H1 (cell line): ENCODE results near the gene RGMB. TPM values are rescaled to one million over a fixed set of nuclear protein-coding genes. Genes with fewer than 3 reads are reported as not detected.

ENCODE experiments used
- CTCF ChIA-PET: fragments of 300-600 bp; sonication (Branson Sonifier 250); formaldehyde crosslinking; loops from one replicate; lab custom pipeline; 2021; ENCODE audit not compliant: partially characterized antibody; lab: Charles Lee
- POLR2A ChIA-PET: fragments of 300-600 bp; sonication (Branson Sonifier 250); formaldehyde crosslinking; loops from one replicate; lab custom pipeline; 2021; ENCODE audit warnings: inconsistent platforms; ENCODE audit not compliant: partially characterized antibody; lab: Charles Lee
- DNase-seq, 2 experiments: peaks; one replicate each; pipeline versions ENCODE4 v3.0.0 to v3.0.0-alpha.2; 2010 to 2022; ENCODE audit warnings: low spot score in 2 of 2, low read depth in 1 of 2, mixed read lengths in 1 of 2
- FAIRE-seq: peaks from 2 replicates; lab custom pipeline; 2011; peaks lifted over from hg19 to GRCh38; lab: Jason Lieb, UNC
- H2AFZ ChIP-seq: 2 replicates; pipeline ENCODE4 v1.8.1; 2012; ENCODE audit warnings: low read length, inconsistent platforms
- H2AK5ac ChIP-seq: 2 replicates; pipeline ENCODE4 v1.6.1; 2013; ENCODE audit warnings: low read depth, low read length
- H2BK120ac ChIP-seq: replicated peaks from 2 replicates; pipeline ENCODE3; 2013; ENCODE audit warnings: low read depth, low read length, inconsistent platforms
- H2BK12ac ChIP-seq: 2 replicates; pipeline ENCODE4 v1.6.1; 2013; ENCODE audit warnings: low read depth, low read length
- H2BK15ac ChIP-seq: 2 replicates; pipeline ENCODE4 v1.6.1; 2013; ENCODE audit warnings: low read length
- H2BK20ac ChIP-seq: 2 replicates; pipeline ENCODE4 v1.6.1; 2013; ENCODE audit warnings: low read length
- H2BK5ac ChIP-seq: 2 replicates; pipeline ENCODE4 v1.6.1; 2013; ENCODE audit warnings: low read depth, low read length
- H3K14ac ChIP-seq: 2 replicates; pipeline ENCODE4 v1.6.1; 2013; ENCODE audit warnings: inconsistent platforms; ENCODE audit not compliant: insufficient read length
- H3K18ac ChIP-seq: 2 replicates; pipeline ENCODE4 v1.6.1; 2013; ENCODE audit warnings: low read length; ENCODE audit errors: extremely low read depth
- H3K23ac ChIP-seq: 2 replicates; pipeline ENCODE4 v1.6.1; 2013; ENCODE audit warnings: inconsistent platforms; ENCODE audit not compliant: insufficient read length
- H3K23me2 ChIP-seq: 2 replicates; pipeline ENCODE4 v1.6.1; 2013; ENCODE audit warnings: low read depth, low read length
- H3K27ac ChIP-seq: 2 replicates; pipeline ENCODE4 v1.6.1; 2011; ENCODE audit warnings: low read depth, low read length, inconsistent platforms
- H3K27me3 ChIP-seq, 4 experiments: replicated peaks in 1 of 4; 1 replicate in 1 of 4; 2 replicates in 3 of 4; pipeline versions ENCODE4 v1.6.1 to v1.8.1; 2011 to 2013; ENCODE audit warnings: low read length in 3 of 4, mild to moderate bottlenecking in 3 of 4, inconsistent platforms in 2 of 4, mixed read lengths in 2 of 4, moderate library complexity in 1 of 4; ENCODE audit not compliant: control insufficient read depth in 3 of 4, insufficient read depth in 3 of 4; ENCODE audit errors: extremely low read depth in 1 of 4
- H3K36me3 ChIP-seq, 4 experiments: 2 replicates each; pipeline versions ENCODE4 v1.6.1 to v1.8.1; 2011 to 2013; ENCODE audit warnings: mild to moderate bottlenecking in 4 of 4, low read length in 3 of 4, moderate library complexity in 2 of 4, control low read depth in 1 of 4, inconsistent platforms in 1 of 4; ENCODE audit not compliant: insufficient read depth in 4 of 4, control insufficient read depth in 2 of 4
- H3K4ac ChIP-seq: replicated peaks from 2 replicates; pipeline ENCODE3; 2013; ENCODE audit warnings: low read length, low read depth, mixed read lengths, inconsistent platforms; ENCODE audit not compliant: insufficient read length
- H3K4me1 ChIP-seq, 4 experiments: replicated peaks in 1 of 4; 1 replicate in 1 of 4; 2 replicates in 3 of 4; pipeline versions ENCODE4 v1.6.1 to v1.8.1; 2011 to 2013; ENCODE audit warnings: low read length in 3 of 4, inconsistent platforms in 2 of 4, mixed read lengths in 1 of 4; ENCODE audit not compliant: insufficient read depth in 4 of 4, control insufficient read depth in 3 of 4
- H3K4me2 ChIP-seq, 2 experiments: 2 replicates each; pipeline versions ENCODE4 v1.6.1 to v1.8.1; 2011 to 2013; ENCODE audit warnings: low read depth in 2 of 2, low read length in 2 of 2, control low read depth in 1 of 2, inconsistent platforms in 1 of 2, mild to moderate bottlenecking in 1 of 2; ENCODE audit not compliant: insufficient read depth in 1 of 2
- H3K4me3 ChIP-seq, 4 experiments: fragments of 200-600, 300-600 bp in 1 of 4; sonication (generic), shearing (Covaris generic), sonication (Bioruptor Twin) in 1 of 4; 2 replicates each; pipeline versions ENCODE4 v1.5.1 to v1.8.1; 2011 to 2016; ENCODE audit warnings: low read length in 4 of 4, low read depth in 3 of 4, control low read depth in 2 of 4, inconsistent platforms in 2 of 4, mild to moderate bottlenecking in 2 of 4, mixed read lengths in 1 of 4, moderate library complexity in 1 of 4; ENCODE audit not compliant: insufficient read depth in 2 of 4; ENCODE audit errors: extremely low read depth in 1 of 4
- H3K56ac ChIP-seq: replicated peaks from 2 replicates; pipeline ENCODE3; 2013; ENCODE audit warnings: low read depth, mild to moderate bottlenecking, mixed read lengths, low read length, inconsistent platforms; ENCODE audit not compliant: insufficient read length
- H3K79me1 ChIP-seq: 2 replicates; pipeline ENCODE4 v1.6.1; 2013; ENCODE audit warnings: low read depth, low read length, control low read depth
- H3K79me2 ChIP-seq, 2 experiments: 2 replicates each; pipeline versions ENCODE4 v1.6.1 to v1.8.1; 2012 to 2013; ENCODE audit warnings: low read length in 2 of 2, mild to moderate bottlenecking in 2 of 2, inconsistent platforms in 1 of 2; ENCODE audit not compliant: insufficient read depth in 2 of 2, control insufficient read depth in 1 of 2
- H3K9ac ChIP-seq, 4 experiments: replicated peaks in 1 of 4; 1 replicate in 1 of 4; 2 replicates in 3 of 4; pipeline versions ENCODE4 v1.6.1 to v1.8.1; 2011 to 2013; ENCODE audit warnings: low read depth in 3 of 4, low read length in 3 of 4, control low read depth in 2 of 4, mild to moderate bottlenecking in 2 of 4, moderate library complexity in 2 of 4, inconsistent platforms in 1 of 4; ENCODE audit errors: extremely low read depth in 1 of 4
- H3K9me3 ChIP-seq, 2 experiments: 2 replicates each; pipeline versions ENCODE4 v1.6.1 to v1.8.1; 2012 to 2013; ENCODE audit warnings: mild to moderate bottlenecking in 2 of 2, moderate library complexity in 2 of 2, control low read depth in 1 of 2, inconsistent platforms in 1 of 2, low read depth in 1 of 2, low read length in 1 of 2, mixed read lengths in 1 of 2; ENCODE audit not compliant: insufficient read depth in 2 of 2
- H4K20me1 ChIP-seq, 2 experiments: replicated peaks in 1 of 2; 2 replicates each; pipeline versions ENCODE3 to v1.8.1; 2011 to 2013; ENCODE audit warnings: inconsistent platforms in 2 of 2, low read length in 2 of 2, mild to moderate bottlenecking in 1 of 2; ENCODE audit not compliant: insufficient read depth in 2 of 2, control insufficient read depth in 1 of 2
- H4K5ac ChIP-seq: 2 replicates; pipeline ENCODE4 v1.6.1; 2013; ENCODE audit warnings: low read length, low read depth, mixed read lengths, inconsistent platforms; ENCODE audit not compliant: insufficient read length
- H4K8ac ChIP-seq: 2 replicates; pipeline ENCODE4 v1.8.0; 2013; ENCODE audit warnings: mild to moderate bottlenecking, moderate library complexity, low read length, inconsistent platforms; ENCODE audit not compliant: insufficient read depth; ENCODE audit errors: extremely low read depth
- H4K91ac ChIP-seq: replicated peaks from 2 replicates; pipeline ENCODE3; 2013; ENCODE audit warnings: low read length, mixed read lengths, inconsistent platforms; ENCODE audit not compliant: insufficient read length
- ASH2L ChIP-seq: fragments of 200-600, 300-600 bp; sonication (generic); IDR thresholded peaks from one replicate; pipeline ENCODE4 v1.7.1; 2017; ENCODE audit warnings: low read length
- CTBP2 ChIP-seq: IDR thresholded peaks from 2 replicates; pipeline ENCODE4 v1.7.0; 2011; ENCODE audit warnings: borderline replicate concordance, mild to moderate bottlenecking, moderate library complexity, mixed read lengths, low read length; ENCODE audit not compliant: insufficient read depth, insufficient read length
- HDAC6 ChIP-seq: IDR thresholded peaks from one replicate; pipeline ENCODE4 v1.7.1; 2012; ENCODE audit warnings: low read depth, mild to moderate bottlenecking, inconsistent platforms, low read length, moderate library complexity
- JUN ChIP-seq: IDR thresholded peaks from 2 replicates; pipeline ENCODE4 v1.6.1; 2011; ENCODE audit warnings: low read depth, mild to moderate bottlenecking, improper control_type of control experiment, low read length
- JUND ChIP-seq: IDR thresholded peaks from 2 replicates; pipeline ENCODE4 v1.6.1; 2011; ENCODE audit warnings: mild to moderate bottlenecking, improper control_type of control experiment, low read length
- KDM4A ChIP-seq: IDR thresholded peaks from one replicate; pipeline ENCODE4 v1.7.1; 2012; ENCODE audit warnings: low read depth, mild to moderate bottlenecking, moderate library complexity, low read length, inconsistent platforms; ENCODE audit not compliant: severe bottlenecking
- MAX ChIP-seq: IDR thresholded peaks from 2 replicates; pipeline ENCODE4 v1.6.1; 2012; ENCODE audit warnings: inconsistent platforms
- PHF8 ChIP-seq: fragments of 200-600 bp; sonication (generic); conservative IDR thresholded peaks from 2 replicates; pipeline ENCODE4 v1.7.1; 2012; ENCODE audit warnings: low read depth, mild to moderate bottlenecking, inconsistent platforms, low read length, moderate library complexity
- WGBS, 2 experiments: shearing (Covaris generic) in 1 of 2; methylation state at CpG; one replicate each; pipeline versions ENCODE4 v1.1.6 to v1.1.7; 2013 to 2015; ENCODE audit warnings: low lambda C conversion rate in 2 of 2, mixed read lengths in 2 of 2, inconsistent platforms in 1 of 2, low coverage in 1 of 2, missing lambda C conversion rate in 1 of 2; ENCODE audit not compliant: insufficient replicate concordance in 2 of 2, insufficient coverage in 1 of 2, insufficient read length in 1 of 2; ENCODE audit errors: extremely low coverage in 1 of 2, missing lambda C conversion rate in 1 of 2; 5-methylcytosine and 5-hydroxymethylcytosine counted together
- polyA plus RNA-seq, 7 experiments: library from polyadenylated mRNA; depleted of rRNA in 3 of 7; stranded (reverse) in 5 of 7; unstranded in 2 of 7; fragments of >200 nt in 5 of 7; fragments of 200-250 nt in 2 of 7; gene quantifications; 1 replicate in 5 of 7; 2 replicates in 1 of 7; 4 replicates in 1 of 7; pipeline versions ENCODE4 v1.2.1 to v1.2.3, GENCODE V29; 2011 to 2013; ENCODE audit warnings: missing spikeins in 2 of 7, mixed read lengths in 2 of 7
- total RNA-seq: library from RNA; stranded (reverse); fragmentation: NEBNext Ultra II Directional; extraction: Animal tissue kit (Norgen Biotek cat#: 25700); gene quantifications from 2 replicates; pipeline ENCODE4 v1.2.1, GENCODE V29; 2021

RGMB gene
- total and polyA plus RNA-seq, 2 of the 8 experiments (the other 6 are each of a cell fraction or from before 2014, with no cell fraction given): 11.7 to 27.0 TPM

GRCh38 chr5:98768960-98769209, 4.6 kb upstream of the RGMB start:
- H3K27me3 ChIP-seq: peaks cover 0 to 19% (median 13%) of the 10 kb centered on the region in 4 experiments; a peak in 6 of 7 replicates
- H2BK20ac ChIP-seq: no peak overlapping the region
- no peak overlapping the region for H4K5ac ChIP-seq
- H3K4me2 ChIP-seq: peak overlapping the region; percentile 89 to 97
- peak overlapping the region in 3 of 4 experiments; percentile 42 to 58 (median 51); a peak in 5 of 7 replicates for H3K9ac ChIP-seq
- 0 out of 2 replicates have a peak overlapping the region, but pooled peaks have one; percentile 42 for H3K18ac ChIP-seq
- no peak overlapping the region for H3K14ac ChIP-seq
- H3K4ac ChIP-seq: no peak overlapping the region
- peak overlapping the region; percentile 2 for H2BK120ac ChIP-seq
- peaks cover 0 to 4% of the 10 kb centered on the region in 2 experiments for H4K20me1 ChIP-seq
- H3K36me3 ChIP-seq: no peaks in the 10 kb centered on the region; a peak in 1 of 8 replicates
- H3K23ac ChIP-seq: no peak overlapping the region
- H4K91ac ChIP-seq: peak overlapping the region; percentile 8
- no peak overlapping the region for H2BK15ac ChIP-seq
- H4K8ac ChIP-seq: peak overlapping the region; percentile 75; the same call in 1 of the 2 replicates
- POLR2A ChIA-PET: interaction anchor here (0.7 to 3.6 kb wide), 7 partner anchors 14 to 30 kb away, joined by 3 to 21 read pairs (median 5); no protein-coding TSS in a partner anchor
- H2BK5ac ChIP-seq: 0 out of 2 replicates have a peak overlapping the region, but pooled peaks have one; percentile 76
- H3K27ac ChIP-seq: no peak overlapping the region
- H3K4me1 ChIP-seq: peaks cover 0 to 15% (median 9%) of the 10 kb centered on the region in 4 experiments; a peak in 5 of 7 replicates
- no peak for DNase-seq
- CTCF ChIA-PET: interaction anchor here (0.5 to 7.4 kb wide), 37 partner anchors 9 to 1153 kb away, joined by 3 to 94 read pairs (median 4); no protein-coding TSS in a partner anchor
- FAIRE-seq: no peak
- no peak overlapping the region for H2AK5ac ChIP-seq
- peak overlapping the region; percentile 40 for H2BK12ac ChIP-seq
- H3K9me3 ChIP-seq: no peaks in the 10 kb centered on the region
- TF ChIP-seq MAX (peak; percentile 67), PHF8 (0 out of 2 replicates have a peak, but pooled peaks have one; percentile 15), JUN (no peak), HDAC6 (no peak), CTBP2 (peak; percentile 43), KDM4A (peak; percentile 80), ASH2L (peak; percentile 36), JUND (peak; percentile 10; the same call in 1 of the 2 replicates)
- peaks cover 25% of the 10 kb centered on the region for H3K23me2 ChIP-seq
- WGBS, 2 experiments: 2% methylated on average over 23 of the region's 31 CpGs; no CpG with 5 or more reads in 1 of the 2 experiments
- H3K79me2 ChIP-seq: no peaks in the 10 kb centered on the region
- H3K79me1 ChIP-seq: no peaks in the 10 kb centered on the region
- H3K56ac ChIP-seq: no peak overlapping the region
- peak overlapping the region; percentile 28; the same call in 1 of the 2 replicates for H2AFZ ChIP-seq
- H3K4me3 ChIP-seq: peak overlapping the region; percentile 52 to 91 (median 82)
